HT-29 (cell line): ENCODE results near the gene CABP7. TPM values are rescaled to one million over a fixed set of nuclear protein-coding genes. Genes with fewer than 3 reads are reported as not detected.

ENCODE experiments used
- DNase-seq: peaks from one replicate; pipeline ENCODE4 v3.0.0-alpha.2; 2015; ENCODE audit warnings: low spot score
- total RNA-seq: library from RNA; depleted of rRNA; stranded (reverse); fragments of >200 nt; shearing (Covaris generic); gene quantifications from 2 replicates; pipeline ENCODE4 v1.2.3, GENCODE V29; 2014; rRNA removed

CABP7 gene
- total RNA-seq = 0.60 TPM in 1 of 2 replicates, not detected in the other

- no peak for DNase-seq
Observed at GRCh38 chr22:29719899-29720645, at the start of gene CABP7. TSS of gene CABP7 (plus strand) at chr22:29720003. CDS start at chr22:29720425, 422 bp downstream.

- DNase-seq = no peak
Observed at GRCh38 chr22:29670626-29671025, 49.2 kb upstream of the CABP7 start.

GRCh38 chr22:29673361-29674066, 46.3 kb upstream of the CABP7 start:
- DNase-seq = no peak

- DNase-seq = no peak
Observed at GRCh38 chr22:29674121-29674520, 45.7 kb upstream of the CABP7 start.

- DNase-seq = no peak
Observed at GRCh38 chr22:29679316-29679715, 40.5 kb upstream of the CABP7 start.

GRCh38 chr22:29683536-29683935, 36.3 kb upstream of the CABP7 start:
- no peak for DNase-seq

GRCh38 chr22:29684244-29684643, 35.6 kb upstream of the CABP7 start:
- no peak for DNase-seq

GRCh38 chr22:29689206-29689879, 30.5 kb upstream of the CABP7 start:
- no peak for DNase-seq

GRCh38 chr22:29689880-29690213, 30.0 kb upstream of the CABP7 start:
- peak; percentile 61 for DNase-seq

- no peak for DNase-seq
Observed at GRCh38 chr22:29690476-29690875, 29.3 kb upstream of the CABP7 start.

GRCh38 chr22:29691636-29692326, 28.0 kb upstream of the CABP7 start:
- no peak for DNase-seq

- DNase-seq = no peak
Observed at GRCh38 chr22:29692327-29692640, 27.5 kb upstream of the CABP7 start.

GRCh38 chr22:29693161-29693560, 26.6 kb upstream of the CABP7 start:
- DNase-seq = no peak

- no peak for DNase-seq
Observed at GRCh38 chr22:29693671-29694070, 26.1 kb upstream of the CABP7 start.

- DNase-seq = no peak
Observed at GRCh38 chr22:29695129-29695926, 24.5 kb upstream of the CABP7 start.

GRCh38 chr22:29697853-29698598, 21.8 kb upstream of the CABP7 start:
- DNase-seq = no peak

- no peak for DNase-seq
Observed at GRCh38 chr22:29700206-29700899, 19.4 kb upstream of the CABP7 start.

GRCh38 chr22:29700900-29701154, 19.0 kb upstream of the CABP7 start:
- DNase-seq = no peak

GRCh38 chr22:29701155-29701999, 18.4 kb upstream of the CABP7 start:
- peak; percentile 84 for DNase-seq
